Endodermal cell (in vitro differentiated cells): ENCODE data around the gene TNFRSF14. TPM values are rescaled to one million over a fixed set of nuclear protein-coding genes. Genes with fewer than 3 reads are reported as not detected.

Experiments used
- DNase-seq: peaks from one replicate; pipeline ENCODE4 v3.0.0-alpha.2; 2017
- H3K27ac ChIP-seq: 2 replicates; pipeline ENCODE4 v1.5.1; 2013; ENCODE audit warnings: mild to moderate bottlenecking, low read depth, low read length, moderate library complexity
- H3K27me3 ChIP-seq: 2 replicates; pipeline ENCODE4 v1.6.1; 2013; ENCODE audit warnings: mild to moderate bottlenecking, low read length, moderate library complexity; ENCODE audit not compliant: insufficient read depth, control insufficient read depth, poor library complexity, severe bottlenecking
- H3K36me3 ChIP-seq: 2 replicates; pipeline ENCODE4 v1.7.0; 2013; ENCODE audit warnings: mild to moderate bottlenecking, low read length, moderate library complexity; ENCODE audit not compliant: control insufficient read depth, insufficient read depth
- H3K4me1 ChIP-seq: one replicate; pipeline ENCODE4 v1.7.0; 2013; ENCODE audit warnings: low read length; ENCODE audit not compliant: control insufficient read depth, insufficient read depth
- H3K4me3 ChIP-seq: 2 replicates; pipeline ENCODE4 v1.5.1; 2013; ENCODE audit warnings: mild to moderate bottlenecking, low read length, moderate library complexity
- H3K9ac ChIP-seq: 2 replicates; pipeline ENCODE4 v1.6.1; 2013; ENCODE audit warnings: mild to moderate bottlenecking, low read length, moderate library complexity; ENCODE audit not compliant: poor library complexity, severe bottlenecking; ENCODE audit errors: extremely low read depth
- H3K9me3 ChIP-seq: 2 replicates; pipeline ENCODE4 v1.6.1; 2013; ENCODE audit warnings: mild to moderate bottlenecking, low read length, moderate library complexity; ENCODE audit not compliant: control insufficient read depth
- H3K27ac Mint-ChIP-seq: 2 replicates; pipeline ENCODE4 v1.8.0; 2020; ENCODE audit warnings: mixed read lengths
- H3K27me3 Mint-ChIP-seq: 2 replicates; pipeline ENCODE4 v1.8.0; 2021; ENCODE audit warnings: mild to moderate bottlenecking, mixed read lengths; ENCODE audit not compliant: insufficient read depth
- H3K36me3 Mint-ChIP-seq: 2 replicates; pipeline ENCODE4 v1.8.0; 2020; ENCODE audit warnings: low read depth, mixed read lengths
- H3K4me1 Mint-ChIP-seq: 2 replicates; pipeline ENCODE4 v1.8.0; 2020; ENCODE audit warnings: mixed read lengths
- H3K4me3 Mint-ChIP-seq: 2 replicates; pipeline ENCODE4 v1.8.0; 2020; ENCODE audit warnings: mild to moderate bottlenecking, moderate library complexity, mixed read lengths
- H3K9me3 Mint-ChIP-seq: 2 replicates; pipeline ENCODE4 v1.8.0; 2020; ENCODE audit warnings: mild to moderate bottlenecking, mixed read lengths
- whole genome bisulfite sequencing, 2 experiments: methylation state at CpG; one replicate each; pipeline versions ENCODE4 v1.1.5 to v1.1.7; 2013; ENCODE audit warnings: missing lambda C conversion rate in 2 of 2, mixed read lengths in 1 of 2; ENCODE audit not compliant: insufficient coverage in 1 of 2, insufficient read length in 1 of 2; 5-methylcytosine and 5-hydroxymethylcytosine counted together
- total RNA-seq, 2 donors: library from RNA; stranded (reverse); fragmentation: NEBNext Ultra II Directional in 1 of 2; extraction: Animal tissue kit (Norgen Biotek cat#: 25700) in 1 of 2; gene quantifications; 2 replicates in 1 of 2; 3 replicates in 1 of 2; pipeline ENCODE4 v1.2.1, GENCODE V29; 2021
- TF ChIP-seq, protein P1 (sequence below): fragments of 200-600 bp; sonication (generic); conservative IDR thresholded peaks from 2 replicates; pipeline ENCODE4 v1.5.0; 2021; ENCODE audit warnings: antibody characterized with exemption, mild to moderate bottlenecking

TNFRSF14 gene
- total RNA-seq, 2 donors from 2014 or later, result 0.29 to 0.46 TPM

DNA sequence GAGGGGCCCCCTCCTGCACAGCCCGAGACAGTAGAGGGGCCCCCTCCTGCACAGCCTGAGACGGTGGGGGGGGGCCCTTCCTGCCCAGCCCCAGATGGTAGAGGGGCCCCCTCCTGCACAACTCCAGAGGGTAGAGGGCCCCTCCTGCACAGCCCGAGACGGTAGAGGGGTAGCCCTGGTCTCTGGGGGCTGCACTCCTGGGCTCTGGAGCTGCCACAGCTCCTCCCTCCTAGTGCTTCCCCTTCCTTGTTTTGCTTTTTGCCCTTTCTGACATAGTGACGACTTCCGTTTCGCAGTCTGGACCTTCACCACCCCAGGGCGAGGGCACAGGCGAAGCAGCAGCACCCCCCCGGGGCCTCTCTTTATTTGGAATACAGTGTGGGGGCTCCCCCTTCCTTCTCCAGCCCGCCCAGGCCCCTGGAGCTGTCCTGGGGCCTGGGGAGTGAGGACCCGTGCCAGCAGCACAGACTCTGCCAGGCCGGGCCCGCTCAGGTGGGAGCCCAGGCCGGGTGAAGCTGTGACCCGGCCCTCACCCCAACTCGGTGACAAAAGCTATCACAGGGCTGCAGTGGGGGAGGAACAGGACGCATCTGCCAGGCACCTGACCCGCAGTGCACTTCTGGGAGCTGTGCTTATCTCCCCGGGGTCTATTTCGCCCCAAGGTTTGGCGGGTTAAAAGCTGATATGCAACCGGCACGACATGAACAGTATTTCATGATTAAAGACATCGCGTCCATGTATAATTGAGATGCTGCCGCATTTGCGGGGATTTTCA, 29.3 kb downstream of the TNFRSF14 start:
- peak overlapping the region; percentile 88 for H3K27ac Mint-ChIP-seq
- H3K4me3 ChIP-seq, result peak overlapping the region; percentile 90
- H3K36me3 Mint-ChIP-seq, result peaks cover 12% of the 10 kb centered on the region
- H3K36me3 ChIP-seq, result no peaks in the 10 kb centered on the region
- H3K9ac ChIP-seq, result peak overlapping the region; percentile 79
- 0 to 11% methylated on average over 17 to 28 of the region's 28 CpGs for WGBS, 2 experiments
- TF ChIP-seq, protein P1, sequence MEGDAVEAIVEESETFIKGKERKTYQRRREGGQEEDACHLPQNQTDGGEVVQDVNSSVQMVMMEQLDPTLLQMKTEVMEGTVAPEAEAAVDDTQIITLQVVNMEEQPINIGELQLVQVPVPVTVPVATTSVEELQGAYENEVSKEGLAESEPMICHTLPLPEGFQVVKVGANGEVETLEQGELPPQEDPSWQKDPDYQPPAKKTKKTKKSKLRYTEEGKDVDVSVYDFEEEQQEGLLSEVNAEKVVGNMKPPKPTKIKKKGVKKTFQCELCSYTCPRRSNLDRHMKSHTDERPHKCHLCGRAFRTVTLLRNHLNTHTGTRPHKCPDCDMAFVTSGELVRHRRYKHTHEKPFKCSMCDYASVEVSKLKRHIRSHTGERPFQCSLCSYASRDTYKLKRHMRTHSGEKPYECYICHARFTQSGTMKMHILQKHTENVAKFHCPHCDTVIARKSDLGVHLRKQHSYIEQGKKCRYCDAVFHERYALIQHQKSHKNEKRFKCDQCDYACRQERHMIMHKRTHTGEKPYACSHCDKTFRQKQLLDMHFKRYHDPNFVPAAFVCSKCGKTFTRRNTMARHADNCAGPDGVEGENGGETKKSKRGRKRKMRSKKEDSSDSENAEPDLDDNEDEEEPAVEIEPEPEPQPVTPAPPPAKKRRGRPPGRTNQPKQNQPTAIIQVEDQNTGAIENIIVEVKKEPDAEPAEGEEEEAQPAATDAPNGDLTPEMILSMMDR, result no peak
- no peaks in the 10 kb centered on the region for H3K27me3 Mint-ChIP-seq
- H3K9me3 ChIP-seq, result no peaks in the 10 kb centered on the region
- peak overlapping the region; percentile 87 for H3K27ac ChIP-seq
- H3K4me3 Mint-ChIP-seq, result peak overlapping the region; percentile 74
- H3K9me3 Mint-ChIP-seq, result peaks cover 3% of the 10 kb centered on the region
- peak; percentile 78 for DNase-seq
- peaks cover 6% of the 10 kb centered on the region for H3K4me1 Mint-ChIP-seq
- H3K4me1 ChIP-seq, result no peaks in the 10 kb centered on the region
- H3K27me3 ChIP-seq, result no peaks in the 10 kb centered on the region

DNA sequence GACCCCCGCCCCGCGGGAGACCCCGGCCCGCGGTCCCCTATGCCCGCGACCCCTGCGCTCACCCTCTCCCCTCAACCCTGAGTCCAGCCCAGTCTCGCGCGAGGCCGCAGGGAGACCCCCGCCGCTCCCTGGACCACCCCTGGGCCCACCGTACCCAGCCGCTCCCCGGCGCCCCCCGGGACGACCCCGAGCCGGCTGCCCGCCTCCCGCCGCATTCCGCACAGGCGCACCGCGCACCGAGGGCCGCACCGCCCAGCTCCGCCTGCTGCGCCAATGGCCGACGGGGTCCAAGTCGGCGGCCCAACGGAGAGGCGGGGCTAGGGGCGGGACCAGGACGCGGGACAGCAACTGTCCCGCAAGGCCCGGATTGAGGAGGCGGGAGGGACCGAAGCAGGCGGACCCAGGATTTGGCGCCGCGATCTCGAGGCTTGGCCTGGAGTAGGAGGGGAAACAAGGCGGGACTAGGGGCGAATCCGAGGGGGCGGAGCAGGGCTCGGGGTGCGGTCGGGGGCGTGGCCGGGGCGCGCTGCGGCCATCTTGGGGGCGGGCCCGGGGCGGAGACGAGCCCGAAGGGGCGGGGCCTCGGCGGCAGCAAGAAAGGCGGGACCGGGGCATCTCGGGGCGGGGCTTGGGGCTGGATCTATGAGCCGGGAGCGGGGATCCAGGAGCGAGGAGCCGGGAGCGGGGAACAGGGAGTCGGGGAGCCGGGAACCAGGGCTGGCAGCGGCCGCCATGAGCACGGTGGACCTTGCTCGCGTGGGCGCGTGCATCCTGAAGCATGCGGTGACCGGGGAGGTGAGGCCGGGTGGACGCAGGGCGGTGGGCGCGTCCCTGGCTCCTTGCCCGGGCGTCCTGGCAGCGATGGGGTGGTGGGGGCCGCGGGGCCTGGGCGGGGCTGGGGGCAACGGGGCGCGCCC, 30.2 kb downstream of the TNFRSF14 start, which contains the start of gene PRXL2B:
Gene PRXL2B (plus strand): TSS at position 624 of the 917 bp plus-strand sequence. CDS start 109 bp downstream, at position 733.
- no peaks in the 10 kb centered on the region for H3K9me3 ChIP-seq
- DNase-seq, result peak; percentile 99
- Mint-ChIP-seq H3K27ac (peak within 1 kb of the TSS; percentile 88), H3K36me3 (peaks cover 15% of the 10 kb centered on the region), H3K4me3 (peak within 1 kb of the TSS; percentile 74), H3K4me1 (peaks cover 6% of the 10 kb centered on the region), H3K27me3 (no peaks in the 10 kb centered on the region), H3K9me3 (peaks cover 7% of the 10 kb centered on the region)
- no peaks in the 10 kb centered on the region for H3K36me3 ChIP-seq
- H3K27me3 ChIP-seq, result no peaks in the 10 kb centered on the region
- H3K4me1 ChIP-seq, result no peaks in the 10 kb centered on the region
- H3K4me3 ChIP-seq, result peak within 1 kb of the TSS; percentile 90
- H3K27ac ChIP-seq, result peak within 1 kb of the TSS; percentile 87
- peak within 1 kb of the TSS; percentile 79 for H3K9ac ChIP-seq
- TF ChIP-seq, protein P1, result no peak
- WGBS, 2 experiments, result 0% methylated on average over 35 to 104 of the region's 107 CpGs

DNA sequence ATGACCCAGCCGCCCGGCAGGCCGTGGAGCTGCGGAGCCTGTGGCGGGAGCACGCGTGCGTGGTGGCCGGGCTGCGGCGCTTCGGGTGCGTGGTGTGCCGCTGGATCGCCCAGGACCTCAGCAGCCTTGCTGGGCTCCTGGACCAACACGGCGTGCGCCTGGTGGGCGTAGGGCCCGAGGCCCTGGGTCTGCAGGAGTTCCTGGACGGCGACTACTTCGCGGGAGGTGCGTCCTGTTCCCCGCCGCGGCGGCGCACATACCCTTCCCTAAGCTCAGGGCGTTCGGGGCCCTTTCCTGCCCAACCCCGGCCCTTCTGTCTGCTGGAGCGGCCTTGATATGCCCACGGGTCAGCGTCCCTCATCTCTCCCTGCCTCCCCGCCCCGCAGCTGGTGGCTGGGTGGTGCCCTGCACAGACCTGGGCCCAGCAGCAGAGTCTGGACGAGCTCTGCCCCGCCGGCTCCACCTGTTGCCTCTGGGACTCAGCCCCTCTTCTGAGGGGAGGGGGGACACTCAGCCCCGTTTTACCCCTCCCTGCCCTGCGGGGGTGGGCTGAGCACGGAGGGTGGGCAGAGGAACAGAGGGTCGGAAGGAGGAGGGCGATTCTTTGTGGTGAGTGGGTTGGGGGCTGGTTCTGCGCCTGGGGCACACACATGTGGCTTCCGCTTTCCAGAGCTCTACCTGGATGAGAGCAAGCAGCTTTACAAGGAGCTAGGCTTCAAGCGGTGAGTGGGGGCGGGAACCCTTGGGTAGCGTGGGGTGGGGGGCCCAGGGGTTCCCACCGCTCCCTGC, 31.1 kb downstream of the TNFRSF14 start:
- Histone ChIP-seq H3K9me3 (no peaks in the 10 kb centered on the region), H3K36me3 (no peaks in the 10 kb centered on the region), H3K27ac (no peak overlapping the region), H3K4me1 (no peaks in the 10 kb centered on the region), H3K27me3 (no peaks in the 10 kb centered on the region), H3K9ac (no peak overlapping the region), H3K4me3 (peak overlapping the region; percentile 90)
- H3K4me3 Mint-ChIP-seq, result peak overlapping the region; percentile 74
- TF ChIP-seq, protein P1, result no peak
- peaks cover 6% of the 10 kb centered on the region for H3K4me1 Mint-ChIP-seq
- peaks cover 15% of the 10 kb centered on the region for H3K36me3 Mint-ChIP-seq
- H3K27ac Mint-ChIP-seq, result no peak overlapping the region
- WGBS, 2 experiments, result 14 to 16% methylated on average over 28 to 52 of the region's 52 CpGs
- H3K27me3 Mint-ChIP-seq, result peaks cover 2% of the 10 kb centered on the region
- DNase-seq, result no peak
- peaks cover 12% of the 10 kb centered on the region for H3K9me3 Mint-ChIP-seq
